ENCODE data around the gene DGCR8.

DGCR8 gene

GRCh38 chr22:20038574-20038973 lies 41.5 kb upstream of the DGCR8 start:
- Histone ChIP-seq H3K36me3 (ENCODE audit: control insufficient read depth in 1 of 2, insufficient read depth in 2 of 2, low read length in 2 of 2) (peaks cover 3 to 36% of the 10 kb centered on the region in 2 donors), H3K4me1 (ENCODE audit: control insufficient read depth in 1 of 2, insufficient read depth in 2 of 2, low read length in 2 of 2) (no peaks in the 10 kb centered on the region), H3K27ac (ENCODE audit: low read depth, low read length) (no peak overlapping the region), H3K27me3 (ENCODE audit: control insufficient read depth in 1 of 2, insufficient read depth in 2 of 2, low read length in 2 of 2) (no peaks in the 10 kb centered on the region), H3K9ac (ENCODE audit: low read depth in 1 of 2, low read length in 2 of 2) (no peak overlapping the region), H3K9me3 (ENCODE audit: control insufficient read depth in 1 of 2, low read length in 2 of 2) (no peaks in the 10 kb centered on the region), H3K4me3 (ENCODE audit: low read depth in 1 of 2, low read length in 2 of 2) (no peak overlapping the region)

GRCh38 chr22:20039683-20040325 lies 40.2 kb upstream of the DGCR8 start:
- peaks cover 6 to 46% of the 10 kb centered on the region in 2 donors for H3K36me3 ChIP-seq (ENCODE audit: control insufficient read depth in 1 of 2, insufficient read depth in 2 of 2, low read length in 2 of 2)
- H3K4me3 ChIP-seq (ENCODE audit: low read depth in 1 of 2, low read length in 2 of 2) = no peak overlapping the region
- H3K27me3 ChIP-seq (ENCODE audit: control insufficient read depth in 1 of 2, insufficient read depth in 2 of 2, low read length in 2 of 2) = no peaks in the 10 kb centered on the region
- no peak overlapping the region for H3K27ac ChIP-seq (ENCODE audit: low read depth, low read length)
- H3K4me1 ChIP-seq (ENCODE audit: control insufficient read depth in 1 of 2, insufficient read depth in 2 of 2, low read length in 2 of 2) = no peaks in the 10 kb centered on the region
- H3K9me3 ChIP-seq (ENCODE audit: control insufficient read depth in 1 of 2, low read length in 2 of 2) = no peaks in the 10 kb centered on the region
- no peak overlapping the region for H3K9ac ChIP-seq (ENCODE audit: low read depth in 1 of 2, low read length in 2 of 2)

- no peak overlapping the region for H3K4me3 ChIP-seq (ENCODE audit: low read depth in 1 of 2, low read length in 2 of 2)
- H3K27ac ChIP-seq (ENCODE audit: low read depth, low read length) = no peak overlapping the region
- no peaks in the 10 kb centered on the region for H3K27me3 ChIP-seq (ENCODE audit: control insufficient read depth in 1 of 2, insufficient read depth in 2 of 2, low read length in 2 of 2)
- H3K4me1 ChIP-seq (ENCODE audit: control insufficient read depth in 1 of 2, insufficient read depth in 2 of 2, low read length in 2 of 2) = no peaks in the 10 kb centered on the region
- H3K9me3 ChIP-seq (ENCODE audit: control insufficient read depth in 1 of 2, low read length in 2 of 2) = no peaks in the 10 kb centered on the region
- H3K9ac ChIP-seq (ENCODE audit: low read depth in 1 of 2, low read length in 2 of 2) = no peak overlapping the region
- peaks cover 6 to 48% of the 10 kb centered on the region in 2 donors for H3K36me3 ChIP-seq (ENCODE audit: control insufficient read depth in 1 of 2, insufficient read depth in 2 of 2, low read length in 2 of 2)
Observed at GRCh38 chr22:20040327-20041200, 39.5 kb upstream of the DGCR8 start.

GRCh38 chr22:20043057-20043996 lies 36.7 kb upstream of the DGCR8 start:
- Histone ChIP-seq H3K36me3 (ENCODE audit: control insufficient read depth in 1 of 2, insufficient read depth in 2 of 2, low read length in 2 of 2) (peaks cover 6 to 36% of the 10 kb centered on the region in 2 donors), H3K27me3 (ENCODE audit: control insufficient read depth in 1 of 2, insufficient read depth in 2 of 2, low read length in 2 of 2) (no peaks in the 10 kb centered on the region), H3K27ac (ENCODE audit: low read depth, low read length) (no peak overlapping the region), H3K4me3 (ENCODE audit: low read depth in 1 of 2, low read length in 2 of 2) (no peak overlapping the region), H3K9ac (ENCODE audit: low read depth in 1 of 2, low read length in 2 of 2) (no peak overlapping the region), H3K4me1 (ENCODE audit: control insufficient read depth in 1 of 2, insufficient read depth in 2 of 2, low read length in 2 of 2) (no peaks in the 10 kb centered on the region), H3K9me3 (ENCODE audit: control insufficient read depth in 1 of 2, low read length in 2 of 2) (no peaks in the 10 kb centered on the region)

- Histone ChIP-seq H3K27ac (ENCODE audit: low read depth, low read length) (no peak overlapping the region), H3K27me3 (ENCODE audit: control insufficient read depth in 1 of 2, insufficient read depth in 2 of 2, low read length in 2 of 2) (no peaks in the 10 kb centered on the region), H3K36me3 (ENCODE audit: control insufficient read depth in 1 of 2, insufficient read depth in 2 of 2, low read length in 2 of 2) (peaks cover 8 to 33% of the 10 kb centered on the region in 2 donors), H3K9me3 (ENCODE audit: control insufficient read depth in 1 of 2, low read length in 2 of 2) (no peaks in the 10 kb centered on the region), H3K9ac (ENCODE audit: low read depth in 1 of 2, low read length in 2 of 2) (no peak overlapping the region), H3K4me3 (ENCODE audit: low read depth in 1 of 2, low read length in 2 of 2) (no peak overlapping the region), H3K4me1 (ENCODE audit: control insufficient read depth in 1 of 2, insufficient read depth in 2 of 2, low read length in 2 of 2) (no peaks in the 10 kb centered on the region)
Observed at GRCh38 chr22:20043997-20044342, 36.1 kb upstream of the DGCR8 start.

- no peaks in the 10 kb centered on the region for H3K9me3 ChIP-seq (ENCODE audit: control insufficient read depth in 1 of 2, low read length in 2 of 2)
- no peak overlapping the region for H3K4me3 ChIP-seq (ENCODE audit: low read depth in 1 of 2, low read length in 2 of 2)
- H3K27ac ChIP-seq (ENCODE audit: low read depth, low read length) = no peak overlapping the region
- no peaks in the 10 kb centered on the region for H3K27me3 ChIP-seq (ENCODE audit: control insufficient read depth in 1 of 2, insufficient read depth in 2 of 2, low read length in 2 of 2)
- H3K9ac ChIP-seq (ENCODE audit: low read depth in 1 of 2, low read length in 2 of 2) = no peak overlapping the region
- no peaks in the 10 kb centered on the region for H3K4me1 ChIP-seq (ENCODE audit: control insufficient read depth in 1 of 2, insufficient read depth in 2 of 2, low read length in 2 of 2)
- peaks cover 9 to 31% of the 10 kb centered on the region in 2 donors for H3K36me3 ChIP-seq (ENCODE audit: control insufficient read depth in 1 of 2, insufficient read depth in 2 of 2, low read length in 2 of 2)
Observed at GRCh38 chr22:20044495-20045151, 35.4 kb upstream of the DGCR8 start.

- no peak overlapping the region for H3K4me3 ChIP-seq (ENCODE audit: low read depth in 1 of 2, low read length in 2 of 2)
- no peaks in the 10 kb centered on the region for H3K27me3 ChIP-seq (ENCODE audit: control insufficient read depth in 1 of 2, insufficient read depth in 2 of 2, low read length in 2 of 2)
- no peaks in the 10 kb centered on the region for H3K4me1 ChIP-seq (ENCODE audit: control insufficient read depth in 1 of 2, insufficient read depth in 2 of 2, low read length in 2 of 2)
- no peak overlapping the region for H3K27ac ChIP-seq (ENCODE audit: low read depth, low read length)
- H3K9me3 ChIP-seq (ENCODE audit: control insufficient read depth in 1 of 2, low read length in 2 of 2) = no peaks in the 10 kb centered on the region
- no peak overlapping the region for H3K9ac ChIP-seq (ENCODE audit: low read depth in 1 of 2, low read length in 2 of 2)
- peaks cover 9 to 28% of the 10 kb centered on the region in 2 donors for H3K36me3 ChIP-seq (ENCODE audit: control insufficient read depth in 1 of 2, insufficient read depth in 2 of 2, low read length in 2 of 2)
Observed at GRCh38 chr22:20046730-20047129, 33.3 kb upstream of the DGCR8 start.

- Histone ChIP-seq H3K36me3 (ENCODE audit: control insufficient read depth in 1 of 2, insufficient read depth in 2 of 2, low read length in 2 of 2) (peaks cover 12 to 44% of the 10 kb centered on the region in 2 donors), H3K4me3 (ENCODE audit: low read depth in 1 of 2, low read length in 2 of 2) (no peak overlapping the region), H3K27me3 (ENCODE audit: control insufficient read depth in 1 of 2, insufficient read depth in 2 of 2, low read length in 2 of 2) (no peaks in the 10 kb centered on the region), H3K4me1 (ENCODE audit: control insufficient read depth in 1 of 2, insufficient read depth in 2 of 2, low read length in 2 of 2) (peaks cover 0 to 7% of the 10 kb centered on the region in 2 donors), H3K9ac (ENCODE audit: low read depth in 1 of 2, low read length in 2 of 2) (no peak overlapping the region), H3K27ac (ENCODE audit: low read depth, low read length) (no peak overlapping the region), H3K9me3 (ENCODE audit: control insufficient read depth in 1 of 2, low read length in 2 of 2) (no peaks in the 10 kb centered on the region)
Observed at GRCh38 chr22:20051927-20052308, 28.1 kb upstream of the DGCR8 start.

- Histone ChIP-seq H3K27me3 (ENCODE audit: control insufficient read depth in 1 of 2, insufficient read depth in 2 of 2, low read length in 2 of 2) (no peaks in the 10 kb centered on the region), H3K9ac (ENCODE audit: low read depth in 1 of 2, low read length in 2 of 2) (no peak overlapping the region), H3K36me3 (ENCODE audit: control insufficient read depth in 1 of 2, insufficient read depth in 2 of 2, low read length in 2 of 2) (peaks cover 13 to 48% of the 10 kb centered on the region in 2 donors), H3K27ac (ENCODE audit: low read depth, low read length) (no peak overlapping the region), H3K4me3 (ENCODE audit: low read depth in 1 of 2, low read length in 2 of 2) (no peak overlapping the region), H3K9me3 (ENCODE audit: control insufficient read depth in 1 of 2, low read length in 2 of 2) (no peaks in the 10 kb centered on the region), H3K4me1 (ENCODE audit: control insufficient read depth in 1 of 2, insufficient read depth in 2 of 2, low read length in 2 of 2) (peaks cover 0 to 7% of the 10 kb centered on the region in 2 donors)
Observed at GRCh38 chr22:20052309-20053259, 27.5 kb upstream of the DGCR8 start.

Measured in duodenal mucosa (tissue), 2 donors.